GM10847 (cell line): ENCODE data around the gene FGF23.

ENCODE experiments used
- POLR2A ChIP-seq: IDR thresholded peaks from 2 replicates; pipeline ENCODE4 v1.6.1; 2011; ENCODE audit not compliant: insufficient read length; ENCODE audit errors: extremely low read depth

Gene FGF23

DNA sequence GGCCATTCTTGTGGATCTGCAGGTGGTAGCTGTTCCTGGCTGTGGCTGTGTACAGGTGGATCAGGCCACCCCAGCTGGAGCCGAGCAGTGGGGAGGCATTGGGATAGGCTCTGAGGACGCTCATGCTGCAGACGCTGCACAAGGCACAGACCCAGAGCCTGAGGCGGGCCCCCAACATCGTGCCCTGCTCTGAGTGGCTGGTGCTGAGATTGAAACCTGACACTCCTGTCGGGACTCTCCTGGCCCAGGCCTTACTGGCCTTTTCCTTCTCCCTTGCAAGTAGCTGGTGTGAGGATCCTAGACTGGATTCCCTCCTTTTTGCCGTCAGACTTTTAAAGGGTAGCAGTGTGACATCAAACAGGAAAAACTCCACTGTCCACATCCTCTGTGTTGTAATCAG, at the start of gene FGF23:
Gene FGF23, minus strand, starts transcription at position 308 of the 400 bp plus-strand sequence. Its CDS starts 130 bp downstream, at position 178.
- TF ChIP-seq POLR2A = no peak

DNA sequence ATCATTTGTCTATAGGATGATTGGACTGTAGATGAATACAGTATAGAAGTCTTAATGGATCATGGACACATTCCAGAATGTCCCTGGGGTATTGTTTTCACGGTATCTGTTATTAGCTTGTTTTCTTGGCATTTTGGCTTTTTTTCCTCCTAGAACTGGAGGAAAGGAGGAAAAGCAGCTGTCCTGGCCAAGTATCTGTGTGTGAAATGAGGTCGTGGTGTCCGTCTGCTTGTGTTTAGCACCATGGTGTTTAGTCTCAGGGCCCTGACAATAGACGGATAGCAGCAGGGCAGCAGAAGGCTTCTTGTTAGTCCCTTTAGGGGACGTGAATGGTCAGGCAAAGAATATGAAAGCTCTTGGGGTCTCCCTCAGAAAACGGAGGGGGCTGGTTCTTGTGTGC, 44.9 kb upstream of the FGF23 start:
- no peak for TF ChIP-seq POLR2A

DNA sequence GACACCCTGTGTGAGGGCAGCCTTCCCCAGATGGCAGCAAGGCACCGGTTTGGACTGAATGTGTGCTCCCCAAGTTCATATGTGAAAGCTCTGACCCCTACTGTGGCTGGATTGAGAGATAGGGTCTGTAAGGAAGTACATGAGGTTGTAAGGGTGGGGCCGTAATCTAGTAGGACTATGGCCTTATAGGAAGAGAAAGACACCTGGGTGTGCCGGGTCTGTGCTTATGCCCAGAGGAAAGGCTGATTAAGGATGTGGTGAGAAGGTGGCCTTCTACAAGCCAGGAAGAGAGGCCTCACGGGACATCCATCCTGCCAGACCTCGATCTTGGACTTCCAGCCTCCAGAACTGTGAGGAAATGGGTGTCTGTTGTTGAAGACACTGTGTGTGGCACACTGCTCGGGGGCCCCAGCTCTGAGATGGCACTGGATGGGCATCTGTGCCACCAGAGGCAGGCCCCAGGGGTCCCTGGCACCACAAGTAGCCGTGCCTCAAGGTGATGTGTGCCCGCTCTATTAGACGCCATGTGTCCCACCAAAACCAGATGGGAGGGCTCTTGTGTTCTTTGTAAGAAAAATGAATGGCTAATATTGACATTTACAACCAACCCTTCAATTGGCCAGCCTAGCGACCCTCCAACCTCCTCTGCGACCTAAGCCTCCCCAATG, 44.1 kb upstream of the FGF23 start:
- TF ChIP-seq POLR2A = no peak

- TF ChIP-seq POLR2A = no peak
These were observed 43.5 kb upstream of the FGF23 start for GRCh38 chr12:4422985-4423384.

- no peak for TF ChIP-seq POLR2A
These were observed 42.1 kb upstream of the FGF23 start for GRCh38 chr12:4421590-4422031.

GRCh38 chr12:4420138-4420670, 40.7 kb upstream of the FGF23 start:
- TF ChIP-seq POLR2A = no peak

DNA sequence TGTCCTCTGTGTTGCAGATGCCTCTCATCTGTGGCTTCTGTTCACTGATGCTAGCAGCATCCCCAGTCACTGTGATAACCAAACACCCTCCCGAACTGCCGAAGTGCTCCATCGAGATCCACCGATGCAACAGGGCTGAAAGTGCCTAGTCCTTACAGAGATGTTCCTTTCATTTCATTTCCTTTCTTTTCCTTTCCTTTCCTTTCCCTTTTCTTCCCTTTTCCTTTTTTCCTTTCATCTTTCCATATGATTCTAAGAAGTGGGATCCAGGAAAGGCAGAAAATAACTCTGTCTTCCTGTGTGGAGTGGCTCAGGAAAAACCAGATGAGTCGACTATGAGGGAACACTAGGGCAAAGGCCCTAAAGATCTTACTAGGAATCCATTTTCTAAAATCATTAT, 39.4 kb upstream of the FGF23 start:
- TF ChIP-seq POLR2A = no peak

DNA sequence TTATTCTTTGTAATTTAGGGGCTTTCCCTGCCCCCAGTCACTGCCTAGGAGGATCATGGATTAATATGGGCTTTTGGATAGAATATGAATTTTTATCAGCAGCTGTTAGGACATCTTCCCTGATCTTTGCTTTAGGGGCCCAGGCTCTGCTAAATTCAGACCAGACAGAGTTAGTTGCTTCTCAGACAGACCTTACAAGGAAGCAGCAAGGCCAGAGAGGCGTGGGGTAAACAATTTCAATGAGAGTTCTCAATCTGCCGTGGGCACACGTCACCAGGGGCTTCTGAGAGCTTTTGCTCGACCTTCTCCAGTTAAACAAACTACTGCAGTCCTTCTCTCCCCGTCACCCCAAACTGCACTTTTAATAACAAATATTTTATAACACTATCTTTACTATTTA, 38.4 kb upstream of the FGF23 start:
- no peak for TF ChIP-seq POLR2A

DNA sequence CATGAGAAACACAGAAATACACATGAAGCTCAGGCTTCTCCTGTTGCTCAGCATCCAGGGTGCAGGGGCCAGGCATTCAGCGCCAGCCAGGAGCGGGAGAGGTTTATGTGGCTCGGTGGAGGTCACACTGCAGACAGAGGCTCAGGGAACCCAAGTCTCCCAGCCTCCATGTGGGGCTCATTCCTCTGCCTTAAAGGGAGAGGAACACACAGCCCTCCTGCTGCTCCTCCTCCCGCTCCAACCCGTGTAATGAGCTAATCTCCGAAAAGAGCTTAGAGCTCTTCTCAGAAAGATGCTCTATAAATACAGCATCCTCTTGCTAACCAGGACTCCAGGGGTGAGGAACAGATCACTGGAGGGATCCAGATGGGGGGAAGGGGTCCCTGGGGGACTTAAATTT, 37.9 kb upstream of the FGF23 start:
- TF ChIP-seq POLR2A = no peak

GRCh38 chr12:4416276-4416675, 36.8 kb upstream of the FGF23 start:
- TF ChIP-seq POLR2A = no peak

- no peak for TF ChIP-seq POLR2A
These were observed 33.0 kb upstream of the FGF23 start for GRCh38 chr12:4412465-4412864.

DNA sequence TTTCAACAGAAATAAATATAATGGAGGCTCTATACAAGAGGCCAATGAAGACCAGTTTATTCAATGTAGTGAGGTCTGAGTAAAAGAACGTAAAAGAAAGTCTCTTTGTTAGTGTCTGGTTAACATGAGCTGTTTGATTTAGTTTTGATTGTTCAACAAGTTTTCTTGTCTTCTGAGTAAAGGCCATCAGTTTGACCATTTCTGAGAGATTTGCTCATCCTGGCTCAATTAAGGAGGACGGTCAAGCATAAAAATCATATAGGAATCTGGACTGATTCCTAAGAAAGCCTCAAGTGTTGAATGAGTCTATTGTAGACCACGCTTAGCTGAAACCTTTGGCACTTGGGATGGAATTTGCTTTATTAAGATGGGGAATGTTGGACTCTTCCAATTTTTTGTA, 32.5 kb upstream of the FGF23 start:
- no peak for TF ChIP-seq POLR2A

GRCh38 chr12:4407136-4407535, 27.6 kb upstream of the FGF23 start:
- no peak for TF ChIP-seq POLR2A

DNA sequence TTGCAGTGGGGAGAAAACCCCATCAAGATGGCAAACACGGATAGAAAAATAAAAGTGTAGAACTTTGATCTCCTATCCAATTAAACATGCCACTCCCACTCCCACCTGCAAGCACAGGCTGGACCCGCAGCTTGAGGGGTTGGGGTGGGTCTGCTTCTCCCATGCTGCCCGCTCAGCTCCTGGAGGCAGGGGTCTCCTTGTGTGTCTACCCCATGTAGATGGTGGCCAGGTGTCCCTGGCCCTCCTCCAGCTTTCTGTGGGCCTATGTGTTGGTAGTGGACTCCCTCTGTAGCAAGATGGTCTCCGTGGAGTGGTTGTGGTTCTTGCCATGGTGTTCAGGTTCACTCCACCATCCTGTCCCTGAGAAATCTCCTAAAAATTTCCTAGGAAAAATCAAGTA, 23.5 kb upstream of the FGF23 start:
- TF ChIP-seq POLR2A = no peak

- no peak for TF ChIP-seq POLR2A
These were observed 21.6 kb upstream of the FGF23 start for GRCh38 chr12:4401117-4401516.

DNA sequence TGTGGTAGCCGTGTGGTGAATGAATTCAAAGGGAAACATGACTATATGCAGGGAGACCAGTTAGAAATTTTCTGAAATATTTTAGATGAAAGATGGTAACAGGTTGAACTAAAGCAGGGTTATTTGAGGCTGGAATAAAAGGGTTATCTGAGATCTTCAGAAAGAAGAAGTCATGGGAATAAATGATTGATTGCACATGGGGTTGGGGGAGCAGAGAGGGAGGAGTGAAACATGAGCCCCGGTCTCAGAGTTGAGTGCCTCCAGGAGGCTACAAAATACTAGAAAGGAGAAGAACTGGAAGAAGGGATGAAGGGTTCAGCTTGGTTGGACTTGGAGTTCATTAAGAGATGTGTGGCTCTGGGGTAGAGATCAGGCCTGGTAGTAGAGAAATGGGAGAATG, 16.3 kb upstream of the FGF23 start:
- no peak for TF ChIP-seq POLR2A

GRCh38 chr12:4393211-4393610, 13.7 kb upstream of the FGF23 start:
- TF ChIP-seq POLR2A = no peak
